ENCODE data around the gene MYL11. TPM values are rescaled to one million over a fixed set of nuclear protein-coding genes. Genes with fewer than 3 reads are reported as not detected.

The MYL11 gene
- total RNA-seq, 2 donors from 2014 or later, result 3.5 to 23.5 TPM

DNA sequence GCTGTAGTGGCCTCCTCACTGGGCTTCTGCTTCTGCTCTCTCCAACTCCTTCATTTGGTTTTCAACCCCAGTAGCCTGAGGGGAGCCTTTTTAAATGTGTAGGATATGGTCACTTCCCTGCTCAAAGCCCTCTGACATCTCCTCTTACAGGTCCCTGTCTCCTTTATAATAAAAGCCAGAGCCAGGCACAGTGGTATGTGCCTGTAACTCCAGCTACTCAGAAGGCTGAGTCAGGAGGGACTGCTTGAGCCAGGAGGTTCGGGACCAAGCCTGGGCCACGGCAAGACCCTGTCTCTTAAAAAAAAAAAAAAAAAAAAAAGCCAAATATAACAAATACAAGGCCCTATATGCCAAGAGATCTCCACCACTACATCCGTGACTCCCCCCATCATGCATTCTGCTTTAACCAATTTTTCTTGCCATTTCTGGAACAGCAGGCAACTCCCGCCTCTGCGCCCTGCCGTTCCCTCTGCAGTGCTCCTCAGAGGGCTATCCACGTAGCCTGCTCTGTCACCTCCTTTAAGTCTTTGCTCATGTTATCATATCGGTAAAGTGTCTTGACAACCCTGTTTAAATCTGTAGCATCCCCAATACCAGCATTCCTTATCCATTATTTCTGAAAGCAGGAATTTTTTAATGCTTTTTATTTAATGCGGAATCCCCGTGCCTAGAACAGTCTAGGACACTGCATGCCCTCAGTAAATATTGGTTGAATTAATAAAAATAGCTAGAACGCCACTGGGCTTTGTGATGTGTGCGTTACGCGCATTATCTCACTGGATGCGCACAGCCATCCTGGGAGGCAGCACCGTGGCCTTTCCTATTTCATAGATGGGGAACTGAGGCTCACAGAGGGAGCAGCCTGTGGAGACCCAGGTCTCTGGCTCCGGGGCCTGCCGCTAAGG, 42.3 kb downstream of the MYL11 start:
- intact Hi-C loops (cut with DNase I), result no loop called here

DNA sequence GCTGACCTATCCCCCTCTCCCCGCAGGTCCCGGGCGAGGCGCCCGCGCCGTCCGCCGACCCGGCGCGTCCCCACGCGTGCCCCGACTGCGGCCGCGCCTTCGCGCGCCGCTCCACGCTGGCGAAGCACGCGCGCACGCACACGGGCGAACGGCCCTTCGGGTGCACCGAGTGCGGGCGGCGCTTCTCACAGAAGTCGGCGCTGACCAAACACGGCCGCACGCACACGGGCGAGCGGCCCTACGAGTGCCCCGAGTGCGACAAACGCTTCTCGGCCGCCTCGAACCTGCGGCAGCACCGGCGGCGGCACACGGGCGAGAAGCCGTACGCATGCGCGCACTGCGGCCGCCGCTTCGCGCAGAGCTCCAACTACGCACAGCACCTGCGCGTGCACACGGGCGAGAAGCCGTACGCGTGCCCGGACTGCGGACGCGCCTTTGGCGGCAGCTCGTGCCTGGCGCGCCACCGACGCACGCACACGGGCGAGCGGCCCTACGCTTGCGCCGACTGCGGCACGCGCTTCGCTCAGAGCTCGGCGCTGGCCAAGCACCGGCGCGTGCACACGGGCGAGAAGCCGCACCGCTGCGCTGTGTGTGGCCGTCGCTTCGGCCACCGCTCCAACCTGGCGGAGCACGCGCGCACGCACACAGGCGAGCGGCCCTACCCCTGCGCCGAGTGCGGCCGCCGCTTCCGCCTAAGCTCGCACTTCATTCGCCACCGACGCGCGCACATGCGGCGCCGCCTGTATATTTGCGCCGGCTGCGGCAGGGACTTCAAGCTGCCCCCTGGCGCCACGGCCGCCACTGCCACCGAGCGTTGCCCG, 43.1 kb downstream of the MYL11 start:
- DNase-seq (ENCODE audit: low spot score), result peak; percentile 78
- intact Hi-C loops (cut with DNase I), result no loop called here
- Histone ChIP-seq H3K27ac (peak overlapping the region; percentile 81 to 83), H3K27me3 (replicated peaks; ENCODE audit: insufficient read depth) (no peaks in the 10 kb centered on the region), H3K4me1 (replicated peaks) (no peaks in the 10 kb centered on the region), H3K9me3 (no peaks in the 10 kb centered on the region), H3K4me3 (peak overlapping the region; percentile 48 to 72), H3K36me3 (no peaks in the 10 kb centered on the region)
- WGBS, result under 1% methylated on average over 93 of the region's 140 CpGs
- peak; percentile 62 for TF ChIP-seq POLR2AphosphoS5 (IDR thresholded peaks at IDR 0.05)
- TF ChIP-seq, protein P1, sequence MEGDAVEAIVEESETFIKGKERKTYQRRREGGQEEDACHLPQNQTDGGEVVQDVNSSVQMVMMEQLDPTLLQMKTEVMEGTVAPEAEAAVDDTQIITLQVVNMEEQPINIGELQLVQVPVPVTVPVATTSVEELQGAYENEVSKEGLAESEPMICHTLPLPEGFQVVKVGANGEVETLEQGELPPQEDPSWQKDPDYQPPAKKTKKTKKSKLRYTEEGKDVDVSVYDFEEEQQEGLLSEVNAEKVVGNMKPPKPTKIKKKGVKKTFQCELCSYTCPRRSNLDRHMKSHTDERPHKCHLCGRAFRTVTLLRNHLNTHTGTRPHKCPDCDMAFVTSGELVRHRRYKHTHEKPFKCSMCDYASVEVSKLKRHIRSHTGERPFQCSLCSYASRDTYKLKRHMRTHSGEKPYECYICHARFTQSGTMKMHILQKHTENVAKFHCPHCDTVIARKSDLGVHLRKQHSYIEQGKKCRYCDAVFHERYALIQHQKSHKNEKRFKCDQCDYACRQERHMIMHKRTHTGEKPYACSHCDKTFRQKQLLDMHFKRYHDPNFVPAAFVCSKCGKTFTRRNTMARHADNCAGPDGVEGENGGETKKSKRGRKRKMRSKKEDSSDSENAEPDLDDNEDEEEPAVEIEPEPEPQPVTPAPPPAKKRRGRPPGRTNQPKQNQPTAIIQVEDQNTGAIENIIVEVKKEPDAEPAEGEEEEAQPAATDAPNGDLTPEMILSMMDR (IDR thresholded peaks at IDR 0.05), result peak in 3 of 4 experiments; percentile 27 to 33 (median 28)
- peak; percentile 23 for TF ChIP-seq POLR2A (IDR thresholded peaks at IDR 0.05)

More for the DNA sequence above, 42.3 kb downstream of the MYL11 start:
- no peaks in the 10 kb centered on the region for H3K4me1 ChIP-seq (replicated peaks)
- H3K36me3 ChIP-seq, result no peaks in the 10 kb centered on the region
- peak overlapping the region; percentile 48 to 72 for H3K4me3 ChIP-seq
- no peaks in the 10 kb centered on the region for H3K9me3 ChIP-seq
- no peaks in the 10 kb centered on the region for H3K27me3 ChIP-seq (replicated peaks; ENCODE audit: insufficient read depth)
- DNase-seq (ENCODE audit: low spot score), result no peak
- 54% methylated on average over 18 of the region's 18 CpGs for WGBS
- no peak for TF ChIP-seq POLR2A (IDR thresholded peaks at IDR 0.05)
- no peak for TF ChIP-seq POLR2AphosphoS5 (IDR thresholded peaks at IDR 0.05)
- TF ChIP-seq, protein P1 (IDR thresholded peaks at IDR 0.05), result no peak
- H3K27ac ChIP-seq, result peak overlapping the region; percentile 81 to 83

DNA sequence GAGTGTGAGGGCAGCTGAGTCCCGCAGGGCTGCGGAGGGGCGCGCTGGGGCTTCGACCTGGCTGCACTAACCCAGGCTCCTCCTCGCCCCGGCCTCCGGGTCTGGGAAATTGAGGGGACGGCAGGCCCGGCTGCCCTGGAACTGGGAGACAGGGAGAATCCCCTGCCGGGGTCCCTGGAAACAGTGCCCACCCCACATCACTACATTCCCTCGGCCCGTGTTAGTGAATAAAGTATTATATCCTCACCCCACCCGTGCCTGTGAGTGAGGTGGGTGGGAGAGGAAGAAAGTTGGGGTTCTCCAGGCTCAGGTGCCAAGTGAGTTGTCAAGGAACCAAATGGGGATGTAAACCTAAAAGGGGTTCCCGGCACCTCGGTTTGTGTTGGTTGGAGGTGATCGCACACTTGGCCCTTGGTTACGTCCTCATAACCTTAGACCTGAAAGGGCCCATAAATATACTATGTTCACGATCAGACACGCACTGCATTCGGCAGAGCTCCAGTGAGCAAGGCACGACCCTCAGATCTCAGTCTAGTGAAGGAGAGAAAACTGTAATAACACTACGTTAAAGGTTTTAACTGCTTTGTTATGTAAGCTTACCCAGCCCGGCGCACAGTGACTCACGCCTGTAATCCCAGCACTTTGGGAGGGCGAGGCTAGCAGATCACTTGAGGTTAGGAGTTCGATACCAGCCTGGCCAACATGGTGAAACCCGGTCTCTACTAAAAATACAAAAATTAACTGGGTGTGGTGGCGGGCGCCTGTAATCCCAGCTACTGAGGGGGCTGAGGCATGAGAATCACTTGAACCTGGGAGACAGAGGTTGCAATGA, 44.0 kb downstream of the MYL11 start:
- no peak for DNase-seq (ENCODE audit: low spot score)
- peak overlapping the region; percentile 81 to 83 for H3K27ac ChIP-seq
- peak overlapping the region; percentile 48 to 72 for H3K4me3 ChIP-seq
- H3K36me3 ChIP-seq, result no peaks in the 10 kb centered on the region
- WGBS, result 60% methylated on average over 30 of the region's 31 CpGs
- no peaks in the 10 kb centered on the region for H3K9me3 ChIP-seq
- intact Hi-C loops (cut with DNase I), result no loop called here
- TF ChIP-seq, protein P1 (IDR thresholded peaks at IDR 0.05), result peak in 1 of 4 experiments; percentile 1
- no peak for TF ChIP-seq POLR2AphosphoS5 (IDR thresholded peaks at IDR 0.05)
- H3K4me1 ChIP-seq (replicated peaks), result no peaks in the 10 kb centered on the region
- H3K27me3 ChIP-seq (replicated peaks; ENCODE audit: insufficient read depth), result no peaks in the 10 kb centered on the region

GRCh38 chr16:30421010-30421409, 46.4 kb downstream of the MYL11 start:
- Histone ChIP-seq H3K4me3 (no peak overlapping the region), H3K9me3 (no peaks in the 10 kb centered on the region), H3K4me1 (replicated peaks) (no peaks in the 10 kb centered on the region), H3K27ac (no peak overlapping the region), H3K36me3 (no peaks in the 10 kb centered on the region), H3K27me3 (replicated peaks; ENCODE audit: insufficient read depth) (no peaks in the 10 kb centered on the region)
- 66% methylated on average over 5 of the region's 5 CpGs for WGBS
- TF ChIP-seq, protein P1 (IDR thresholded peaks at IDR 0.05), result no peak
- TF ChIP-seq POLR2AphosphoS5 (IDR thresholded peaks at IDR 0.05) (no peak), POLR2A (IDR thresholded peaks at IDR 0.05) (no peak)
- intact Hi-C loops (cut with DNase I), result no loop called here
- no peak for DNase-seq (ENCODE audit: low spot score)

Small RNAs within 50 kb of the gene (small RNA-seq; reads per million reads assigned to genes)
- 0.60 to 0.65 reads per million in 2 donors for gene RF00406

Other genes with a start within 250 kb of the MYL11 start
- gene CORO1A, start 191.2 kb upstream of the MYL11 start, total RNA-seq, result 10 to 100 TPM in 1 of 2 donors, 1 to 10 TPM in 1; 8.9 to 14.7 TPM
- 100 to 1,000 TPM; 137 to 151 TPM for gene BOLA2B, start 181.1 kb upstream of the MYL11 start, total RNA-seq
- gene SLX1A, start 180.9 kb upstream of the MYL11 start, total RNA-seq, result 10 to 100 TPM; 36.8 to 41.3 TPM
- 10 to 100 TPM in 1 of 2 donors, 1 to 10 TPM in 1; 8.8 to 10.2 TPM for gene SULT1A3, start 175.5 kb upstream of the MYL11 start, total RNA-seq
- 1 to 10 TPM in 1 of 2 donors, under 1 TPM in 1; 0.82 to 5.8 TPM for gene NPIPB13, start 126.3 kb upstream of the MYL11 start, total RNA-seq
- 10 to 100 TPM; 32.9 to 46.4 TPM for gene CD2BP2, start 19.5 kb upstream of the MYL11 start, total RNA-seq
- gene TBC1D10B, start 4.3 kb upstream of the MYL11 start, total RNA-seq, result 10 to 100 TPM; 40.3 to 59.4 TPM
- 1 to 10 TPM; 3.0 to 4.2 TPM for gene SEPTIN1, start 7.8 kb downstream of the MYL11 start, total RNA-seq
- 10 to 100 TPM; 11.9 to 12.2 TPM for gene ZNF48, start 20.6 kb downstream of the MYL11 start, total RNA-seq
- 10 to 100 TPM; 32.3 to 36.3 TPM for gene ZNF771, start 32.8 kb downstream of the MYL11 start, total RNA-seq
- 10 to 100 TPM; 31.6 to 37.6 TPM for gene DCTPP1, start 55.2 kb downstream of the MYL11 start, total RNA-seq
- gene SEPHS2, start 71.1 kb downstream of the MYL11 start, total RNA-seq, result 10 to 100 TPM; 33.7 to 58.9 TPM
- gene ITGAL, start 97.9 kb downstream of the MYL11 start, total RNA-seq, result 10 to 100 TPM in 1 of 2 donors, 1 to 10 TPM in 1; 2.5 to 12.7 TPM
- gene ZNF768, start 151.8 kb downstream of the MYL11 start, total RNA-seq, result 10 to 100 TPM; 46.5 to 61.1 TPM
- 10 to 100 TPM; 15.8 to 22.6 TPM for gene ZNF747, start 160.1 kb downstream of the MYL11 start, total RNA-seq
- gene ZNF764, start 183.6 kb downstream of the MYL11 start, total RNA-seq, result 10 to 100 TPM; 15.7 to 22.5 TPM
- gene ZNF688, start 196.9 kb downstream of the MYL11 start, total RNA-seq, result 10 to 100 TPM; 20.4 to 21.5 TPM
- gene ZNF785, start 210.9 kb downstream of the MYL11 start, total RNA-seq, result 10 to 100 TPM; 16.9 to 18.9 TPM
- 10 to 100 TPM; 13.4 to 17.8 TPM for gene ZNF689, start 235.6 kb downstream of the MYL11 start, total RNA-seq

All from prostate gland (tissue), 2 donors.